ENCODE data around the gene F11.
"Not testable (repeated sequence)": the region's sequence is repeated elsewhere in the genome, so short reads cannot be mapped to it uniquely, and the experiment has no call there.

Gene F11

GRCh38 chr4:186255122-186255521, 10.9 kb upstream of the F11 start:
- Histone ChIP-seq H3K4me3 (ENCODE audit: low read depth in 1 of 2, low read length in 2 of 2) (no peak overlapping the region), H3K27me3 (ENCODE audit: control insufficient read depth in 1 of 2, insufficient read depth in 2 of 2, low read length in 2 of 2) (no peaks in the 10 kb centered on the region)

GRCh38 chr4:186258216-186258811, 7.7 kb upstream of the F11 start:
- Histone ChIP-seq H3K27ac (ENCODE audit: low read depth, low read length) (no peak overlapping the region), H3K9ac (ENCODE audit: low read length) (no peak overlapping the region), H3K4me1 (ENCODE audit: insufficient read depth, low read length) (no peaks in the 10 kb centered on the region), H3K9me3 (ENCODE audit: low read length) (no peaks in the 10 kb centered on the region), H3K27me3 (ENCODE audit: control insufficient read depth in 1 of 2, insufficient read depth in 2 of 2, low read length in 2 of 2) (no peaks in the 10 kb centered on the region), H3K36me3 (ENCODE audit: insufficient read depth, low read length) (no peaks in the 10 kb centered on the region), H3K4me3 (ENCODE audit: low read depth in 1 of 2, low read length in 2 of 2) (no peak overlapping the region)

More at GRCh38 chr4:186255122-186255521, 10.9 kb upstream of the F11 start:
- no peaks in the 10 kb centered on the region for H3K36me3 ChIP-seq (ENCODE audit: insufficient read depth, low read length)
- no peak overlapping the region for H3K9ac ChIP-seq (ENCODE audit: low read length)
- no peak overlapping the region for H3K27ac ChIP-seq (ENCODE audit: low read depth, low read length)
- H3K4me1 ChIP-seq (ENCODE audit: insufficient read depth, low read length), result no peaks in the 10 kb centered on the region
- no peaks in the 10 kb centered on the region for H3K9me3 ChIP-seq (ENCODE audit: low read length)

- H3K36me3 ChIP-seq (ENCODE audit: insufficient read depth, low read length), result no peaks in the 10 kb centered on the region
- H3K27me3 ChIP-seq (ENCODE audit: control insufficient read depth in 1 of 2, insufficient read depth in 2 of 2, low read length in 2 of 2), result no peaks in the 10 kb centered on the region
- no peaks in the 10 kb centered on the region for H3K4me1 ChIP-seq (ENCODE audit: insufficient read depth, low read length)
- no peaks in the 10 kb centered on the region for H3K9me3 ChIP-seq (ENCODE audit: low read length)
- H3K4me3 ChIP-seq (ENCODE audit: low read depth in 1 of 2, low read length in 2 of 2), result no peak overlapping the region
- H3K27ac ChIP-seq (ENCODE audit: low read depth, low read length), result no peak overlapping the region
- H3K9ac ChIP-seq (ENCODE audit: low read length), result no peak overlapping the region
These were observed 5.9 kb upstream of the F11 start for GRCh38 chr4:186260117-186260503.

- no peaks in the 10 kb centered on the region for H3K36me3 ChIP-seq (ENCODE audit: insufficient read depth, low read length)
- H3K4me1 ChIP-seq (ENCODE audit: insufficient read depth, low read length), result no peaks in the 10 kb centered on the region
- H3K4me3 ChIP-seq (ENCODE audit: low read depth in 1 of 2, low read length in 2 of 2), result no peak overlapping the region
- no peak overlapping the region for H3K27ac ChIP-seq (ENCODE audit: low read depth, low read length)
- H3K27me3 ChIP-seq (ENCODE audit: control insufficient read depth in 1 of 2, insufficient read depth in 2 of 2, low read length in 2 of 2), result no peaks in the 10 kb centered on the region
- no peaks in the 10 kb centered on the region for H3K9me3 ChIP-seq (ENCODE audit: low read length)
- H3K9ac ChIP-seq (ENCODE audit: low read length), result no peak overlapping the region
These were observed 5.2 kb upstream of the F11 start for GRCh38 chr4:186260504-186261448.

GRCh38 chr4:186264660-186265059, 1.3 kb upstream of the F11 start:
- H3K27ac ChIP-seq (ENCODE audit: low read depth, low read length), result no peak overlapping the region
- H3K9ac ChIP-seq (ENCODE audit: low read length), result no peak overlapping the region
- no peaks in the 10 kb centered on the region for H3K4me1 ChIP-seq (ENCODE audit: insufficient read depth, low read length)
- no peaks in the 10 kb centered on the region for H3K9me3 ChIP-seq (ENCODE audit: low read length)
- no peaks in the 10 kb centered on the region for H3K27me3 ChIP-seq (ENCODE audit: control insufficient read depth in 1 of 2, insufficient read depth in 2 of 2, low read length in 2 of 2)
- no peaks in the 10 kb centered on the region for H3K36me3 ChIP-seq (ENCODE audit: insufficient read depth, low read length)
- H3K4me3 ChIP-seq (ENCODE audit: low read depth in 1 of 2, low read length in 2 of 2), result no peak overlapping the region

GRCh38 chr4:186265250-186265649, 739 bp upstream of the F11 start:
- not testable (repeated sequence) for H3K4me3 ChIP-seq (ENCODE audit: low read depth in 1 of 2, low read length in 2 of 2); H3K4me1 ChIP-seq (ENCODE audit: insufficient read depth, low read length); H3K9ac ChIP-seq (ENCODE audit: low read length); H3K27me3 ChIP-seq (ENCODE audit: control insufficient read depth in 1 of 2, insufficient read depth in 2 of 2, low read length in 2 of 2); H3K9me3 ChIP-seq (ENCODE audit: low read length); H3K27ac ChIP-seq (ENCODE audit: low read depth, low read length); H3K36me3 ChIP-seq (ENCODE audit: insufficient read depth, low read length)

GRCh38 chr4:186266729-186267456, 904 bp downstream of the F11 start:
- Histone ChIP-seq H3K27me3 (ENCODE audit: control insufficient read depth in 1 of 2, insufficient read depth in 2 of 2, low read length in 2 of 2) (no peaks in the 10 kb centered on the region), H3K9me3 (ENCODE audit: low read length) (no peaks in the 10 kb centered on the region), H3K9ac (ENCODE audit: low read length) (no peak overlapping the region), H3K36me3 (ENCODE audit: insufficient read depth, low read length) (no peaks in the 10 kb centered on the region), H3K27ac (ENCODE audit: low read depth, low read length) (no peak overlapping the region), H3K4me3 (ENCODE audit: low read depth in 1 of 2, low read length in 2 of 2) (no peak overlapping the region), H3K4me1 (ENCODE audit: insufficient read depth, low read length) (no peaks in the 10 kb centered on the region)

- Histone ChIP-seq H3K36me3 (ENCODE audit: insufficient read depth, low read length) (no peaks in the 10 kb centered on the region), H3K9me3 (ENCODE audit: low read length) (no peaks in the 10 kb centered on the region), H3K9ac (ENCODE audit: low read length) (no peak overlapping the region), H3K27ac (ENCODE audit: low read depth, low read length) (no peak overlapping the region), H3K27me3 (ENCODE audit: control insufficient read depth in 1 of 2, insufficient read depth in 2 of 2, low read length in 2 of 2) (no peaks in the 10 kb centered on the region), H3K4me1 (ENCODE audit: insufficient read depth, low read length) (no peaks in the 10 kb centered on the region), H3K4me3 (ENCODE audit: low read depth in 1 of 2, low read length in 2 of 2) (no peak overlapping the region)
These were observed 5.2 kb downstream of the F11 start for GRCh38 chr4:186271081-186271678.

GRCh38 chr4:186272699-186273391, 6.9 kb downstream of the F11 start:
- Histone ChIP-seq H3K36me3 (ENCODE audit: insufficient read depth, low read length) (no peaks in the 10 kb centered on the region), H3K9me3 (ENCODE audit: low read length) (no peaks in the 10 kb centered on the region), H3K27ac (ENCODE audit: low read depth, low read length) (no peak overlapping the region)

GRCh38 chr4:186273392-186273789, 7.4 kb downstream of the F11 start:
- not testable (repeated sequence) for H3K4me3 ChIP-seq (ENCODE audit: low read depth in 1 of 2, low read length in 2 of 2); H3K27ac ChIP-seq (ENCODE audit: low read depth, low read length); H3K27me3 ChIP-seq (ENCODE audit: control insufficient read depth in 1 of 2, insufficient read depth in 2 of 2, low read length in 2 of 2); H3K9ac ChIP-seq (ENCODE audit: low read length); H3K4me1 ChIP-seq (ENCODE audit: insufficient read depth, low read length); H3K9me3 ChIP-seq (ENCODE audit: low read length); H3K36me3 ChIP-seq (ENCODE audit: insufficient read depth, low read length)

More at GRCh38 chr4:186272699-186273391, 6.9 kb downstream of the F11 start:
- H3K4me3 ChIP-seq (ENCODE audit: low read depth in 1 of 2, low read length in 2 of 2), result no peak overlapping the region
- H3K4me1 ChIP-seq (ENCODE audit: insufficient read depth, low read length), result no peaks in the 10 kb centered on the region
- H3K9ac ChIP-seq (ENCODE audit: low read length), result no peak overlapping the region
- no peaks in the 10 kb centered on the region for H3K27me3 ChIP-seq (ENCODE audit: control insufficient read depth in 1 of 2, insufficient read depth in 2 of 2, low read length in 2 of 2)

GRCh38 chr4:186283311-186283710, 17.3 kb downstream of the F11 start:
- H3K9me3 ChIP-seq (ENCODE audit: low read length), result no peaks in the 10 kb centered on the region
- H3K27me3 ChIP-seq (ENCODE audit: control insufficient read depth in 1 of 2, insufficient read depth in 2 of 2, low read length in 2 of 2), result no peaks in the 10 kb centered on the region
- H3K4me1 ChIP-seq (ENCODE audit: insufficient read depth, low read length), result no peaks in the 10 kb centered on the region
- H3K4me3 ChIP-seq (ENCODE audit: low read depth in 1 of 2, low read length in 2 of 2), result no peak overlapping the region
- no peaks in the 10 kb centered on the region for H3K36me3 ChIP-seq (ENCODE audit: insufficient read depth, low read length)
- no peak overlapping the region for H3K9ac ChIP-seq (ENCODE audit: low read length)
- no peak overlapping the region for H3K27ac ChIP-seq (ENCODE audit: low read depth, low read length)

Data from muscle layer of colon (tissue), 2 donors.